Measurements from ENCODE around the gene MANSC4.
A peak's percentile ranks its signal among the peaks of the same experiment; 100 is the strongest.
"Not testable (repeated sequence)": the region's sequence is repeated elsewhere in the genome, so short reads cannot be mapped to it uniquely, and the experiment has no call there.

MANSC4 gene

DNA sequence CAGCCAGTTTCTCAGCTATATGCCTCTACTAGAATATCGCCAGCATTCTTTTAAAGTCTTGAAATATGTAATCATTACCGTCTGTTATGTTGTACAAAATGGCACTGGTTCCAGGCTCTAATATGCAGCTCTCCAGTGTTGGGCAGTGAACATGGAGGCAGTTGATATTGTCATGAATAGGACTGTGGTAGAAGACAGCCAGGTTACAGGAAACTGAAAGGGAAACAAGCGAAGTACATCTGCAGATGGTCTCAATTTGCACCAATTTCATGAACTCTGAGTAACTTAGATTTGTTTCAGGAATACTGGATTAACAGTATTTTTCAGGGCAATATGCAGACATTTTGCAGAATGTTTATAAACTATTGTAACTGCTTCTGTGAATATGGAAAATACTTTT, 13.4 kb downstream of the MANSC4 start:
- DNase-seq: no peak
- intact Hi-C loops (cut with DNase I): no loop called here

- intact Hi-C loops (cut with DNase I): no loop called here
These were observed 17.3 kb downstream of the MANSC4 start for GRCh38 chr12:27762757-27763156.

DNA sequence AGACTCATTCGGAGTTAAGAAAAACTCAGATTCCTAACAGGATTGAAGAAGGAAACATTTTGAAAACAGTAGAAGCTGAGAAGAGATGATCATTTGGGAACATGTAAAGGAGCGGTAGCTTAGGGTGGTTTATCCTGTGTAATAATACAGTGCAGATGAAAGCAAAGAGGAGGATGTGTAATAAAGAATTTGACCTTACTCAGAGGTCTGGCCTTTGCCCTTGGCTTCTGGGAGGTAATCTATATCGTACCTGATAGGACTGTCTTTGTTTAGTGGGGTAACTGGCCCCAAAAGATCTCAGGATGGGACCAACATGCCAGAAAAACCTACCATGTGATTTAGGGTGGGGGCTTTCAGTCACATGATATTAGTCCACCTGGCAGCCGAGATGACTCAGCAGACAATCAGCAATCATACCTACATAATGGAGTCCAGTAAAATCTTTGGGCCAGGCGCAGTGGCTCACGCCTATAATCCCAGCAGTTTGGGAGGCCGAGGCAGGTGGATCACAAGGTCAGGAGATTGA, 23.3 kb downstream of the MANSC4 start:
- intact Hi-C loops (cut with DNase I): no loop called here
- DNase-seq: no peak

More at GRCh38 chr12:27762757-27763156, 17.3 kb downstream of the MANSC4 start:
- no peak for DNase-seq

DNA sequence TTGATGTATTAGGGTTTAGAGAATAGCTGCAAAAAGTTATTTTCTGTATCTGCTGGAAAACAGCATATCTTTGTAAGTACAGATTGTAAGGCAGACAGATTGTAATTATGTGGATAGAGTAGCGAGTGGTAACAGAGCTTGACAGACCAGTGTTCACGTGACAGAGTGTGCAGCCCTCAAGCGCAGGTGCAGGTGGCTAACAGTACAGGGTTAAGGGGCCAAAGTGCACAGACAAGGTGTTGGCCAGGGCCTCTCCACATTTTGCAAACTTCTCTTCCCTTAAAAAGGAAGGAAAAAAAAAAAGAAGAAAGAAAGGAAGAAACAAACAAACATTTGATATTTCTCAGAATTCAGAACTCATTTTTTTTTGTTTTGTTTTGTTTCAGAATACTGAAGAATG, 25.2 kb downstream of the MANSC4 start:
- intact Hi-C loops (cut with DNase I): no loop called here
- no peak for DNase-seq

DNA sequence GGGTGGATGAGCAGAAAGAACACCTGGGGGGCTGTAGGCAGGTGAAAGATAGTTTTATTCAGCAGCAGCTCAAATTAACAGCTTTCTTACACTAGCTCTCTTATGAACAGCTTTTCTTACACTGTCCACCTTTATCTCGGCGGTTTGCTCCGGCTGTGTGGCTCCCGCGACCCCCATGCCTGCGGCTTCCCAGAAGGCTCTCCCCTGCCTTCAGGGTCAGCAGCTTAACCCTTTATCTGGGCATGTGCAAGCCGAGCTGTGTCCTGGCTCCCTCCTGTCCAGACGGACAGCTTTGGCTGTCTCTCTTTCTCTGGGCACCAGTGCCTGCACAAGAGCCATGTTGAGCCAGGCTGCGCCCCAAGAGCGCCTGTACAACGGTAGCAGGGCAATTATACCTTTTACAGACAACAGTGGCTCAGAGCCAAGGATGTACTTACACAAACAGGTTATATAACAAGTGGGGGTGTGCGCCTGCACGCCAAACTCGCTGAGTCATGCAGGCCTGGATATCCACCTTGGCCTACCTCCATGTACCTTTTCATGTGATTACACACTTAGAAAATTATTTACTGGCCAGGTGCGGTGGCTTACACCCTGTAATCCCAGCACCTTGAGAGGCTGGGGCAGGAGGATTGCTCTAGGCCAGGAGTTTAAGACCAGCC, 28.5 kb downstream of the MANSC4 start:
- peak in 1 of 10 donors; percentile 76 for DNase-seq
- intact Hi-C loops (cut with DNase I): no loop called here

DNA sequence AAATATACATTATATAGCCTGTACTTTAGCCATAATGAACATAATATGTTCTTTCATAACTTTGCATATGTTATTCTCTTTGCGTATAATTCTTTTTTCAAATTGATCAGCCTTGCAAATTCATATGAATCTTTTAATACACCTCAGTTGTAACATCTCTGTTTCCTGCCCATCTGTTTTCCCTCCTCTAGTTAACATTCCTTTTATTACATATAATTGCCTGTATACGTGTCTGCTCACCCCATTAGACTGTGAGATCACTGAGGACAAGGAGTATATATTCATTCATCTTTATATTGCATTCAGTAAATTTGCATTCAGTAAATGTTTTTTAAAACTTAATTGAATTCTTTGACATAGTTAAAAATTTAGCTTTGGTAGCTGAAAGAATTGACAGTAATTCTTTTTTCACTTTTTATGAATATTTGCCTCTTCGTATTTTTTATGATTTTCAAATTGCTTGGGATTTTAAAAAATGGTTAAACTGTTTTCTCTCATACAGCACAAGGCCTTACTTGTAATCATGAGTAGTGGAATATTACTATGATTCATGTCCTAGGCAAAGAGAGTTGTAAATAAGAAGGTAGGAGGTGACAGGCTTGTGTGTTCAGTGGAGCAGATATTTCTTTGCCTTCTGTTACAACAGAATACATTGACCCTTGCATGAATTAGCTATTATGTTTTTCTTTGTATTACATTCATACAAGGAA, 32.8 kb downstream of the MANSC4 start:
- DNase-seq: no peak
- intact Hi-C loops (cut with DNase I): no loop called here

DNA sequence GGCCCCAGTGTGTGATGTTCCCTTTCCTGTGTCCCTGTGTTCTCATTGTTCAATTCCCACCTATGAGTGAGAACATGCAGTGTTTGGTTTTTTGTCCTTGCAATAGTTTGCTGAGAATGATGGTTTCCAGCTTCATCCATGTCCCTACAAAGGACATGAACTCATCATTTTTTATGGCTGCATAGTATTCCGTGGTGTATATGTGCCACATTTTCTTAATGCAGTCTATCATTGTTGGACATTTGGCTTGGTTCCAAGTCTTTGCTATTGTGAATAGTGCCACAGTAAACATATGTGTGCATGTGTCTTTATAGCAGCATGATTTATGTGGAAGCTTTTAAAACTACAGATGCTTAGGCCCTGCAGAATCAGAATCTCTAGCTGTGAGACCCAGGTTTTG, 34.3 kb downstream of the MANSC4 start:
- intact Hi-C loops (cut with DNase I); DNase-seq: not testable (repeated sequence)

DNA sequence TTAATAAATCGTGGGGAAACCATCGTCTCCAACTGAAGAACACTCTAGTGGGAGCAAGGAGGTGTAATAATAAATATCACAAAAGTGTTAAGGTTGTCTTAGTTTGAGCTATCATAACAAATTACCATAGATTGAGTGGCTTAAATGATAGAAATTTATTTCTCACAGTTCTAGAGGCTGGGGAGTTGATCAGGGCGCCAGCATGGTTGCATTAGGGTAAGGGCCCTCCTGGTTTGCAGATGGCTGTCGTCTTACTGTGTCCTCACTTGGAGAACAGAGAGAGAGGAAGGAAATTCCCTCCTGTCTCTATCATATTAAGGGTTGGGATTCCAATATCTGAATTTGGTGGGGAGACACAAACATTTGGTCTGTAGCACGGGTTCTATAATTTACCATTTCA, 36.4 kb downstream of the MANSC4 start:
- intact Hi-C loops (cut with DNase I): no loop called here
- DNase-seq: no peak

GRCh38 chr12:27734321-27734720, 45.7 kb downstream of the MANSC4 start:
- intact Hi-C loops (cut with DNase I): loop anchor here (5.0 to 10.0 kb wide), 2 partner anchors 210 to 1143 kb away; no protein-coding TSS in a partner anchor

DNA sequence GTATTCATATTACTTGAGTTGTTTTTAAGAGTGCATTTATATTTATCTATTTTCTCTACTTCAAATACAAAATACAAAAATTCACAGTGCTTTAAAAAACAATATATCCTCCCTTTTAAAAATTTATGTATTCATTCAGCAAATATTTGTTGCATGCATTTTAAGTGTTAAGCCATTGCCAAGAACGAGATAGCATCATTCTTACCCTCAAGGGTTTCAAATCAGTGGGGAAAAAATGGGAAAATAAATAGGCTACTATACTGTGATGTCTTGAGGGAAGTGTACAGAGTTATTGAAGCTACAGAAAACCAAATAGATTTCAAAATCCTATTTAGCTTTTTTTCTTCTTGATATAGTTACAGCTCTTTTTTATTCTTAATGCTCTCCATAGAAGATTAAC, 46.2 kb downstream of the MANSC4 start:
- intact Hi-C loops (cut with DNase I): loop anchor here (1.0 to 10.0 kb wide), 3 partner anchors 88 to 1144 kb away; no protein-coding TSS in a partner anchor
- no peak for DNase-seq

More at GRCh38 chr12:27734321-27734720, 45.7 kb downstream of the MANSC4 start:
- DNase-seq: not testable (repeated sequence)

- DNase-seq: peak in 3 of 10 donors; percentile 23 to 79 (median 27)
- intact Hi-C loops (cut with DNase I): loop anchor here (1.0 to 10.0 kb wide), 3 partner anchors 88 to 1144 kb away; no protein-coding TSS in a partner anchor
These were observed 46.9 kb downstream of the MANSC4 start for GRCh38 chr12:27733052-27733656.

DNA sequence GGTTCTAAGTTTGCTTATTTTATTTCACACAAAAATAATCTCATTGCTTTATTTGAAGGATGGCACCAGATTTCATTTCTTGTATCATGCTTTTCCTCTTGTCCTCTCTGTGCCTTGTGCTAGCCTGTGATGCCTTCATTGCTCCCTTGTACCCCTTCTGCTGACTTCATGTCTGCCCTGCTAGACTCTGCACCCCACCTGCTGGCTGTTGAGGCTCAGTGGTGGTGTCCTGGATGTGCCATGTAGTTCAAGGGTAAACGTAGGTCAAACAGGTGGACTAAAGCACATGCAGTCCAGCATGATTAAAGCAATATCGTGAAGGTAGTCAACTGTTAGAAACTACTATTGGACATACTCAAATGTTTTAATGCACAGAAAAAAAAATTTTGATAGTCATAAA, 47.8 kb downstream of the MANSC4 start:
- intact Hi-C loops (cut with DNase I): loop anchor here (5.0 to 10.0 kb wide), 2 partner anchors 213 to 1145 kb away; no protein-coding TSS in a partner anchor
- DNase-seq: no peak

DNA sequence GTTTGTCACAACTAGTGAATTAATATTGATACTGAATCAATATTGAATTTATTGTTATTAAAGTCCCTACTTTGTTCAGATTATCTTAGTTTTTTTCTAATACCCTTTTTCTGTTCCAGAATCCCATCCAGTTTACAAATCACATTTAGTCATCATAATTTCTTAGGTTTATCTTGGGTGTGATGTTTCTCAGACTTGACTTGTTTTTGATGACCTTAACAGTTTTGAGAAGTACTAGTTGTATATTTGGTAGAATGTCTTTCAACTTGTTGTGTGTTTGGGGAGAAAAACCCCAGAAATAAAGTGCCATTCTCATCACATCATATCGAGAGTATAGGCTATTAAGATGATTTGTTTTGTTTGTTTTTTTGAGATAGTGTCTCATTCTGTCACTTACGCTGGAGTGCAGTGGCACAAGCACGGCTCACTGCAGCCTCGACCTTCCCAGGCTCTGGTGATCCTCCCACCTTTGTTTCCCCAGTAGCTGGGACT, 49.9 kb downstream of the MANSC4 start:
- DNase-seq: no peak
- intact Hi-C loops (cut with DNase I): loop anchor here (5.0 to 10.0 kb wide), 2 partner anchors 215 to 1147 kb away; no protein-coding TSS in a partner anchor

DNA sequence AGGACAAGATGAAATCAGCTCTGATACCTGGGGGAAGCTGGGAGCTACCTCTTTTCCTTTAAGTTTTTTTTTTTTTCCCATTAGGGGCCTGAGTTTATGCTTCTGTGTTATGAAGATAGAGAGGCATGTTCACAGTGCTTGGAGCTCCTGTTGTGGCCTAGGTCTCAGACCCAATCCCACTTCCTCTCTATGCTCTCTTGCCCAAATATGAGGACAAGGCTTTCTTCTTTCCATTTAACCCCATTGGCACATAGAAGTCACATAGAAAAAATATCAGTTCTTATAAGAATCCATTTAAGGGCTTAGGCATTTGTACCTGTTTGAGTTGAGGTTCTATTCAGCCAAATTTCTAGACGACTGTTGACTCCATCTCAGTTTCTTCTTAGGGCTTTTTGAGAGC, 56.8 kb downstream of the MANSC4 start:
- intact Hi-C loops (cut with DNase I): no loop called here

More for the DNA sequence above, 56.8 kb downstream of the MANSC4 start:
- DNase-seq: no peak

All from posterior cingulate gyrus (tissue), 11 donors.